Bronchial epithelial cell (primary cell): Measurements from ENCODE around the gene OTP. TPM values are rescaled to one million over a fixed set of nuclear protein-coding genes. Genes with fewer than 3 reads are reported as not detected.

Source experiments
- DNase-seq: peaks from one replicate; pipeline ENCODE4 v3.0.0-alpha.2; 2010; ENCODE audit warnings: low read depth
- FAIRE-seq: peaks from 2 replicates; lab custom pipeline; 2011; peaks lifted over from hg19 to GRCh38; lab: Jason Lieb, UNC
- H3K27me3 ChIP-seq: 2 replicates; pipeline ENCODE4 v1.5.1; 2011; ENCODE audit warnings: low read length; ENCODE audit not compliant: control insufficient read depth, insufficient read depth
- H3K36me3 ChIP-seq: 2 replicates; pipeline ENCODE4 v1.5.1; 2011; ENCODE audit warnings: low read length; ENCODE audit not compliant: control insufficient read depth, insufficient read depth
- H3K4me3 ChIP-seq: 2 replicates; pipeline ENCODE4 v1.5.1; 2011; ENCODE audit warnings: mild to moderate bottlenecking, low read depth, low read length, control low read depth
- CTCF ChIP-seq: IDR thresholded peaks from 2 replicates; pipeline ENCODE4 v1.5.1; 2011; ENCODE audit warnings: mild to moderate bottlenecking, moderate library complexity, low read length, control low read depth, inconsistent platforms; ENCODE audit not compliant: insufficient read depth, severe bottlenecking
- total RNA-seq: library from RNA; depleted of rRNA; stranded (reverse); fragments of >200 nt; gene quantifications from 2 replicates; pipeline ENCODE4 v1.2.1, GENCODE V29; 2014

The OTP gene
- total RNA-seq, 1 donor from 2014 or later: not detected

- H3K27me3 ChIP-seq: peaks cover 58% of the 10 kb centered on the region
- H3K4me3 ChIP-seq: no peak overlapping the region
- peak; percentile 14 for TF ChIP-seq CTCF
- DNase-seq: no peak
- FAIRE-seq: no peak
- H3K36me3 ChIP-seq: no peaks in the 10 kb centered on the region
Observed at GRCh38 chr5:77645158-77645994, 6.9 kb upstream of the OTP start.

GRCh38 chr5:77644371-77645157, 6.1 kb upstream of the OTP start:
- no peak overlapping the region for H3K4me3 ChIP-seq
- DNase-seq (no peak), FAIRE-seq (no peak)
- no peaks in the 10 kb centered on the region for H3K36me3 ChIP-seq
- no peak for TF ChIP-seq CTCF
- H3K27me3 ChIP-seq: peaks cover 64% of the 10 kb centered on the region

GRCh38 chr5:77643654-77644370, 5.3 kb upstream of the OTP start:
- H3K27me3 ChIP-seq: peaks cover 71% of the 10 kb centered on the region
- FAIRE-seq (no peak), DNase-seq (no peak)
- H3K4me3 ChIP-seq: no peak overlapping the region
- no peak for TF ChIP-seq CTCF
- H3K36me3 ChIP-seq: no peaks in the 10 kb centered on the region

GRCh38 chr5:77642738-77643653, 4.5 kb upstream of the OTP start:
- TF ChIP-seq CTCF: no peak
- Histone ChIP-seq H3K27me3 (peaks cover 67% of the 10 kb centered on the region), H3K36me3 (no peaks in the 10 kb centered on the region), H3K4me3 (no peak overlapping the region)
- DNase-seq (no peak), FAIRE-seq (no peak)

- no peak for DNase-seq
- peaks cover 70% of the 10 kb centered on the region for H3K27me3 ChIP-seq
- TF ChIP-seq CTCF: no peak
- H3K36me3 ChIP-seq: no peaks in the 10 kb centered on the region
- no peak overlapping the region for H3K4me3 ChIP-seq
- FAIRE-seq: no peak
Observed at GRCh38 chr5:77641963-77642737, 3.6 kb upstream of the OTP start.
